ENCODE data around the gene AAGAB.
"Not testable (repeated sequence)": the region's sequence is repeated elsewhere in the genome, so short reads cannot be mapped to it uniquely, and the experiment has no call there.

AAGAB gene

DNA sequence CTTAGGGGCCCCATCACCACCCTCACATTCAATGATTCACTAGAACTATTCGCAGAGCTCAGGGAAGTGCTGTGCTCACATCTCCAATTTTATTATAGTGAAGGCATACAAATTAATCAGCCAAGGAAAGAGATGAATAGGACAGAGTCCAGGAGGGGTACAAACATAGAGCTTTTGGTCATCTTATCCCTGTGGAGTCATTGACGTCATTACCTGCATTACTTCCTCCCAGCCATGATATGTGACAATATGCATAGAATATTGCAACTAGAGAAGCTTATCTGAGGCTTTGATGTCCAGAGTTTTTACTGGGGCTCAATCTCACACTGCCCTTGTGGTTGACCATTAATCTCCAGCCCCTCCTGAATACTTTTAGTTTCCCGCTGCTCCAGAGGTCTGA lies 1.6 kb upstream of the AAGAB start:
- no peak for DNase-seq
- in situ Hi-C loops (cut with MboI; ENCODE audit: low pct_unique_long_range_greater_than_20kb, low sequenced_read_pairs), result no loop called here

DNA sequence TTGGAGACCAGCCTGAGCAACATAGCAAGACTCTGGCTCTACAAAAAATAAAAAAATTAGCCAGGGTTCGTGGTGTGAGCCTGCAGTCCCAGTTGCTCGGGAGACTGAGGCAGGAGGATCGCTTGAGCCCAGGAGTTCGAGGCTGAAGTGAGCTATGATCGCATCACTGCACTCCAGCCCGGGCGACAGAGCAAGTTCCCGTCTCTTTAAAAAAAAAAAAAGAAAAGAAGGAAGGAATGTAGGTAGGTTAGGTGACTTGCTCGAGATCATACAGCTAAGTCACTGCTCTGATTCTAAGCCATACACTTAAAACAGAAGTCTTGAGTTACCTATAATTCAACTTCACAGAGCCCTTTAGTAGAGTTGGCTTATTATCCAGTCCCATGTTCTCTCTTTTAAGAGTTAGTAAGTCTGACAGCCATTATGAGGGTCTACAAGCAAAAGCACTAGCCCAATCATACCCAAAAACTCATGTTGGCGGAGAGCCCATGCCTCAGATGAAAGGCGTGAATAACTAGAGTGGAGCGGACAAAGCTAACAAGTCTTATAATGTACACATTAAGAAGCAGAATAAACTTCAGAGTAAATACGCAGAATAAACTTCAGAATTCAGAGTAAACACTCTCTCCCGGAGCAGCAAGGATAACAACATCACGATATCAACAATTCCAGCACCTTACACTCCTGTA lies 768 bp downstream of the AAGAB start:
- DNase-seq, result peak; percentile 51

DNA sequence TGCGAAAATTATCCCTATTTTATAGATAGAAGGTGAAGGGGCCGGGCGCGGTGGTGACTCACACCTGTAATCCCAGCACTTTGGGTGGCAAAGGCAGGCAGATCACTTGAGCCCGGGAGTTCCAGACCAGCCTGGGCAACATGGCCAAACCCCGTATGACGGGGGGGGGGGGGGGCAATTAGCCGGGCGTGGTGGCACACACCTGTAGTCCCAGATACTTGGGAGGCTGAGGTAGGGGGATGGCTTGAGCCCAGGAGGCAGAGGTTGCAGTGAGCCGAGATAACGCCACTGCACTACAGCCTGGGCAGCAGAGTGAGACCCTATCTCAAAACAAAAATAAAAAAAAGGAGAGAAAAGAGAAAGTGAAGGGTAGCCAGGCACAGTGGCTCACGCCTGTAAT lies 1.4 kb downstream of the AAGAB start:
- in situ Hi-C loops (cut with MboI; ENCODE audit: low pct_unique_long_range_greater_than_20kb, low sequenced_read_pairs), result no loop called here
- no peak for DNase-seq

More for the DNA sequence above, 768 bp downstream of the AAGAB start:
- in situ Hi-C loops (cut with MboI; ENCODE audit: low pct_unique_long_range_greater_than_20kb, low sequenced_read_pairs), result no loop called here

DNA sequence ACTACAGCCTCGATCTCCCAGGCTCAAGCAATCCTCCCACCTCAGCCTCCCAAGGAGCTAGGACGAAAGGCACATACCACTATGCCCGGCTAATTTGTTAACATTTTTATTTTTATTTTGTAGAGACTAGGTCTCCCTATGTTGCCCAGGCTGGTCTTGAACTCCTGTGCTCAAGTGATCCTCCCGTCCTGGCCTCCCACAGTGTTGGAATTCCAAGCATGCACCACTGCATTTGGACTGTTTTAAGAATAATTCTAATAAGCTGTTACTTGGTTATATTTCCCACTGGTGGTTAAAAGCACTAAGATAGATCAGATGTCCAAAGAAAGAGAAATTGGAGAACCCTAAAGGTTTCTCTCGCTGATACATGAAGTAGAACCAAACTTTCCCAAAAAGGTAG lies 3.1 kb downstream of the AAGAB start:
- in situ Hi-C loops (cut with MboI; ENCODE audit: low pct_unique_long_range_greater_than_20kb, low sequenced_read_pairs), result no loop called here
- DNase-seq, result no peak

DNA sequence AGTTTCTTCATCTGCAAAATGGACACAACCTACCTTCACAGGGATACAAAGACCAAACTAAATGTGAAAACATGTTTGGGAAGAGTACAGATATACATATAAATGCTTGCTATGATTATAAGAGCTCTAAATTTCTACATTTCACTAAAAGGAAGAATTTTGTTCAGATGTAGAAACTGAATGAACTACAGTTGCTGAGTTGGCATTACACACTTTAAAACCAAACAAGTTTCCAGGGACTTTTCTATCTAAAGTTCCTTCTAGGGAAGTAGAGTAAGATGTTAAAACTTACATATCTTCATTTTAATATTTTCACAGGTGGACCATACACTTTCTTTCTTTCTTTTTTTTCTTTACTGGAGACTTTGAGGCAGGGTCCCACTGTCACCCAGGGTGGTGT lies 4.6 kb downstream of the AAGAB start:
- in situ Hi-C loops (cut with MboI; ENCODE audit: low pct_unique_long_range_greater_than_20kb, low sequenced_read_pairs), result no loop called here
- no peak for DNase-seq

DNA sequence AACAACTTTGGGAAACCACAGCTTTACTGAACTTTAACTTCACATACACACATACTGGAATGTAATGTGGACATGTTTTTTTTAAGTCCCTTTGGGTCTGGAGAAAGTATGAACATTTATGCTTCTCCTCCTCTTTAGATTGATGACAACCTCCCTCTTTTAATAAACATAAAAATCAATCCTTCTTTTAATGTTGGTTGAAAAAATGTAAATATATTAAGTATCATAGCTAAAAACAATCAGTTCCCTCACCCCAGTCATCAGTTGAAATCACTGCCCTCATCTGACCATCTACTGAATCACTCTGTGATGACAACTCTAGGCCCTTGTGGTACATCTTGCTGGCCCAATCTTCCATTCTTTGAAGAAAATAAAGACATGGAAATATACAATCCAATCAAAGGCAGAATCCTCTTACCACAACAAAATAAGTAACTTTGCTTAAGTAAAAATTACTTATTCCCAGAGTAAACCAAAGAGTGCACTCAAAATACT lies 6.4 kb downstream of the AAGAB start:
- in situ Hi-C loops (cut with MboI; ENCODE audit: low pct_unique_long_range_greater_than_20kb, low sequenced_read_pairs), result no loop called here
- no peak for DNase-seq

DNA sequence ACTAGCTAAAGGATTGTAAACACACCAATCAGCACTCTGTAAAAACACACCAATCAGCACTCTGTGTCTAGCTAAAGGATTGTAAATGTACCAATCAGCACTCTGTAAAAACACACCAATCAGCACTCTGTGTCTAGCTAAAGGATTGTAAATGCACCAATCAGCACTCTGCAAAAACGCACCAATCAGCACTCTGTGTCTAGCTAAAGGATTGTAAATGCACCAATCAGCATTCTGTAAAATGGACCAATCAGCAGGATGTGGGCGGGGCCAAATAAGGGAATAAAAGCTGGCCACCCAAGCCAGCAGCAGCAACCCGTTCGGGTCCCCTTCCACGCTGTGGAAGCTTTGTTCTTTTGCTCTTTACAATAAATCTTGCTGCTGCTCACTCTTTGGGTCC lies 7.9 kb downstream of the AAGAB start:
- DNase-seq; in situ Hi-C loops (cut with MboI; ENCODE audit: low pct_unique_long_range_greater_than_20kb, low sequenced_read_pairs): not testable (repeated sequence)

DNA sequence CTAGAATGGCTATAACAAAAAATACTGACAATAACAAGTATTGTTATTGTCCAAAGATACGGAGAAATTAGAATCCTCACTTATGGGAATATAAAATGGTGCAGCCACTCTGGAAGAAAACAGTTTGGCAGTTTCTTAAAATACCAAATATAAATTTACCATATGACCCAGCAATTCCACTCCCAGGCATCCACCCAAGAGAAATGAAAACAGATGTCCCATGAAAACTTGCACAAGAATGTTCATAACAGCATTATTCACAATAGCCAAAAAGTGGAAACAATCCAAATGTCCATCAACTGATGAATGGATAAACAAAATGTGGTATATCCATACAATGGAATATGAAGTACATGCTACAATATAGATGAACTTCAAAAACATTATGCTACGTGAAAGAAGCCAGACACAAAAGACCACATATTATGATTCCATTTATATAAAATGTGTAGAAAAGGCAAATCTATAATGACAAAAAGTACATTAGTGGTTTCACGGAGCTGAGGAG lies 9.4 kb downstream of the AAGAB start:
- in situ Hi-C loops (cut with MboI; ENCODE audit: low pct_unique_long_range_greater_than_20kb, low sequenced_read_pairs), result no loop called here
- no peak for DNase-seq

DNA sequence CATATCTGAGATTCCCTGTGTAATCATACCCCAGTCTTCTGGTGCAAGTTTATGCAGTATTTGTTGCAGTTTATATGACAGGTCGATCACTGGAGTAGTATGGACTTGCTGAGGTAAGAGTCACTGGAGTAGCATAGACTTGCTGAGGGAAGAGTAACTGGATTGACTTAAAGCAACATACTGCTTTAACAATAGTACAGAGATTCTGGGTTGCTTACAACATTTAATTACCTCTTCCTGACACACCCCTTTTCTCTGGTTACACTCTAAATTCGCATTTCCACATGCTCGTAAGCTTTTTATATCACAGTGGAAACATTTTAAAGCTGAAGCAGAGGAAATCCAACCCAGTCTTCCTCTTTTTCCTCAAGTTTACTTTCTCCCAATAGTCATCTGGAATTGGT lies 11.8 kb downstream of the AAGAB start:
- peak; percentile 71 for DNase-seq
- in situ Hi-C loops (cut with MboI; ENCODE audit: low pct_unique_long_range_greater_than_20kb, low sequenced_read_pairs), result no loop called here

DNA sequence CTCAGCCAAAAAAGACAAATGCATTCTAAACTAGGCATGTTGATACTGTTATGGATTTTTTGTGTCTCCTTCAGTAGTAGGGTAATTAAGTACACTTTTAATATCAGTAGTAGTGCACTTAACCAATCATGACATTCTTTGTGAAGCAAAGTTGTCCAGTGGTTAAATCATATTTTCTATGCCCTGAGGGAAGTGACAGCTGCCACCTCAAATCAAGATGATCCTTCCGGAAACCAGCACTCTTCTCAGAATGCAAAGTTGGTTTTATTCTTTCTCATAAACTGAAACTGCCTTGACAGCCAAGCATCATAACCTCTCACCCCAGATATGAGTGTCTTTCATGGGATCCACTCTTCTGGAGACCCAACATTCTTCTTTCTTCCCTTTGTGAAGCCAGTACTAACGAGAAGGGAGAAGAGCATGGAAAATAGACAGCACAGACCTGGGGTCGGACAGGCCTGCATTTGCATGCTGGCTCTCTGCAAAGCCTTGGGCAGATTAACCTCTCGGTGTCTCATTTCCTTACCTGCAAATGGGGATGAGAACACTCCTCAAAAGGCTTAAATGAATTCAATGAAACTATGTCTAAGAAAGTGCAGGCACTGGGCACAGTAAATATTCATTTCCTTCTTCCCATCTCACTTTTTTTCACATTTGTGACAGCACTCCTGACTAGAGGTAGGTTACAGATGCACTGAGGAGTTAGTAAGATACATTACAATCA lies 13.2 kb downstream of the AAGAB start:
- in situ Hi-C loops (cut with MboI; ENCODE audit: low pct_unique_long_range_greater_than_20kb, low sequenced_read_pairs), result no loop called here
- DNase-seq, result no peak

DNA sequence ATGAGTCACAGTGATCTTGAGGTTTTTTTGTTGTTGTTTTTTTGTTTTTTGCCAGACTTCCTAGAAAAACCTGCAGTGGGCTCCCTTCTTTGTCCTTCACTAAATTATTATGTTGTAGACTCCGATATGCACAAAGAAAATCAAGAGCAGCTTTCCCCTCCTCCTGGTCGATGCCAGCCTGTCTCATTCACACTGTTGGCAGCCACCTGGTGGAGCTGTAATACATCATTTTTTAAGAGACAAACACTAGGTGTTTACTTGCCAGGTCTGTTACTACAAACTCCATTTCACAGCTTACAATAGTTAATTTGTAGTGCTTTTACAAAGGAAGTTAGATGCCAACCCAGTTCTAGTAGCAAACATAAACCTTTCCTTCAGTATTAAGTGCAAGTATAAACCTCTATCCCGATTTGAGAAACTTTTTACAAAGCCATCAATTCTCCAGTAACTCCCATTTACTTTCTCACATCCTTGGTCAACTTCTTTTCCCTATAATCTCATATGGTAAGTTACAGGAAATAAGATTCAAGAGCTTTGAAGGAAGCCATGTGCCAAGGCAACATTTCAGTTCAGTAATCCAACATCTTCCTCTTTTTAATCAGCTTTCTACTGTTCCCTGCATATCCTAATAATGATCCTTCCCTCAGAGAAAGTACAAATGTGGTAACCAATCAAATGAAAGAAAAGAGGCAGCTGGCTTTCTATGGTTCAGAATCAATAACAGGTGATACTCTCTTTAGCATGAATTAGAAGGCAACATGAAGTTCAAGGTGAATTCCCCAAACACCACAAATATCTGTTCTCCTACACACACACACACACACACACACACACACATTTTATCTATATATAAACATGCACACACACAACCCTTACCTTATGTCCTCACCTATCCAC lies 14.0 kb downstream of the AAGAB start:
- peak; percentile 55 for DNase-seq
- in situ Hi-C loops (cut with MboI; ENCODE audit: low pct_unique_long_range_greater_than_20kb, low sequenced_read_pairs), result no loop called here

DNA sequence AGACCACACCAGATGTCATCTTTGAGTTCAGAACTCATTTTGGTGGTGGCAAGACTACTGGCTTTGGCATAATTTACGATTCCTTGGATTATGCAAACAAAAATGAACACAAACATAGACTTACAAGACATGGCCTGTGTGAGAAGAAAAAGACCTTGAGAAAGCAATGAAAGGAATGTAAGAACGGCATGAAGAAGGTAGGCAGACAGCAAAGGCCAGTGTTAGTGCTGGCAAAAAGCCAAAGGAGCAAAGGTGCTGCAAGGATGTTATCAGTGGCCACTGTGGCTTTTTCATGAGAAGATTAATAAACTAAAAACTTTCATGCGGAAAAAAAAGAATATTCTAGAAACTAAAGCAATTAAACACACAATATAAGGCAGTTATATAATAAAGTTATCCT lies 21.9 kb downstream of the AAGAB start:
- in situ Hi-C loops (cut with MboI; ENCODE audit: low pct_unique_long_range_greater_than_20kb, low sequenced_read_pairs), result no loop called here
- DNase-seq, result no peak

DNA sequence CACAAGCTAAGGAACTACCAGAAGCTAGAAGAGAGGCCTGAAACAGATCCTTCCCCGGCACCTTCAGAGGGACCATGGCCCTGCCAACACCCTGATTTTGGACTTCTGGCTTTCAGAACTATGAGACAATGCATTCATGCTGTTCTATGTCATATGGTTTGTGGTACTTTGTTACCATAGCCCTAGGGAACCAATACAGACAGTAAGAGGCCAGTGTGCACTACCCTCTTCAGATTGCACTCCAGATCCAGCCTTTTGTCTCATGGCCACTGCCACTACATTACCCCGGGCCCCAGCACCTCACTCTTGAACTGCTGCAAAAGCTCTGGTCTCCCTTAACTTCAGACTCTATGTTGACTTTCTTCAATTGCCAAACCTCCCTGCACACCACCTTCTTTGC lies 24.0 kb downstream of the AAGAB start:
- DNase-seq, result no peak
- in situ Hi-C loops (cut with MboI; ENCODE audit: low pct_unique_long_range_greater_than_20kb, low sequenced_read_pairs), result no loop called here

DNA sequence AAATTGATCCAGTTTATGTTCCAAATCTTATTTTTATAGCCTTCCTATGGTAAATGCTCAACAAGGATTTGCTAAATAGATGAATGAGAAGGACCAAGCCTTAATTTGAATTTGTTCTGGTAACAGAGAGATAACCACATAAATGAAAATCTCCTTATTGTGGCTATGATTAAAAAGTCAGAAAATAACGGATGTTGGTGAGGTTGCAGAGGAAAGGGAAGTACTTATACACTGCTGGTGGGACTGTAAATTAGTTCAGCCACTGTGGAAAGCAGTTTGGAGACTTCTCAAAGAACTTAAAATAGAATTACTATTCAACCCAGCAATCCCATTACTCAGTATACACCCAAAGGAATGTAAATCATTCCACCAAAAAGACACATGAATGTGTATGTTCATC lies 26.2 kb downstream of the AAGAB start:
- in situ Hi-C loops (cut with MboI; ENCODE audit: low pct_unique_long_range_greater_than_20kb, low sequenced_read_pairs), result no loop called here
- peak; percentile 65 for DNase-seq

DNA sequence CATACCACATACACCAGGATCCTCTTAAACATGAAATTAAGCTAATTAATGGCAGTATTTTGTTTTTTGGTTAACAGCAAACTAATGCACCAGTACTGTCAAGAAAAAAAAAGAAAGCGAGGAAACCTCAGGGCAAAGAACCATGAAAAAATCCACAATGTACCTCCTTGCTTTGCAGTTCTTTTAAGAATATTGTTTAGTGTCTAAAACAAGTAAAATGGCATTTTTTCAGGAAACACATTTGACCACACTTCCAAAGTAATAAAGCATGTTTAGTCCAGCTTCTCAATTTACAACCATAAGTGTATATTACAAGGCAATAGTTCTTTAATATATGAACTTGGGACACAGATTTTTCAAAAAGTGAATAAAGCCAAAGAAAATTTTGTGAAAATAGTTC lies 26.6 kb downstream of the AAGAB start:
- in situ Hi-C loops (cut with MboI; ENCODE audit: low pct_unique_long_range_greater_than_20kb, low sequenced_read_pairs), result no loop called here
- peak; percentile 32 for DNase-seq

DNA sequence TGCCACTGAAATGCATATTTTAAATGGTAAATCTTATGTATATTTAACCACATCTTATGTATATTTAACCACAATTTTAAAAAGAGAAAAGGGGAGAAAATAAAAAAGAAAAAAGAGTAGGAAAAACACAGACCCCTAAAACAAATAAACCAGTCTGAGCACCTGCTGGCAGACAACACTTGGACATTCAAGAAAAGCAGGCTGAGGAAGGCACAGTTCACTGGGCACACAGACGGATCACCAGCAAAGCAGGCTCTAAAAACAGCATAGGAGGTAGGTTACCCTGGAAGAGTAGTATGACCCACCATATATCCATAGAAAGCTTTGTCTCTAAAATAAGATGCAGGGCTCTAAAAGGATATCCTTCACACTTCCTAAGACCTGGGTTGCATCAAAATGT lies 27.0 kb downstream of the AAGAB start:
- DNase-seq, result no peak
- in situ Hi-C loops (cut with MboI; ENCODE audit: low pct_unique_long_range_greater_than_20kb, low sequenced_read_pairs), result no loop called here

DNA sequence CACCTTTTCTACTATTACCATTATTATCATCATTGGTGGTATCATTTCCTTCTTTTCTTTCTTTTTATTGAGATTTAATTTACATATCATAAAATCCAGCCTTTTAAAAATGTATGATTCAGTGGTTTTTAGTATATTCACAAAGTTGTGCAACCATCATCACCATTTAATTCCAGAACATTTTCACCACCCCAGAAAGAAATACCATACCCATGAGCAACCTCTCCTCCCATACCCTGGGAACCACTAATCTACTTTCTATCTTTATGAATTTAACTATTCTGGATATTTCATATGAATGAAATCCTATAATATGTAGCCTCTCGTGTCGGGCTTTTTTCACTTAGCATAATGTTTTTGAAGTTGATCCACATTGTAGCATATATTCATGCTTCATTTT lies 29.1 kb downstream of the AAGAB start:
- in situ Hi-C loops (cut with MboI; ENCODE audit: low pct_unique_long_range_greater_than_20kb, low sequenced_read_pairs), result no loop called here
- no peak for DNase-seq

DNA sequence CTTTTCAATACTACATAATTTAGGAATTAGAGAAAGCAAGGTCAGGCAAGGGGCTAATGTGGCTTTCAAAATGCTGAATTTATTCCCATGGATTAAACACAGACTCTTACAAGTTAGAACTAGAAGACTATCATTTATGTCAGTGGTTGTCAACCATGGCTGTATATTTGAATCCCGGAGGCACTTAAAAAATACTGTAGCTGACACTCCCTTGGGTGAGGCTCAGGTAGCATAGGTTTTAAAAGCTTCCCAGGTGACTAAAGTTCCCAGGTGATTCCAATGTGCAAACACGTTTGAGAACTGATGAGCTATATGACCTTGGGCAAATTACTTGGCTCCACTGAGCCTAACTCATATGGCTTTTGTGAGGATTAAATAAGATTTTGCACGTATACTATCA lies 29.6 kb downstream of the AAGAB start:
- no peak for DNase-seq
- in situ Hi-C loops (cut with MboI; ENCODE audit: low pct_unique_long_range_greater_than_20kb, low sequenced_read_pairs), result no loop called here

DNA sequence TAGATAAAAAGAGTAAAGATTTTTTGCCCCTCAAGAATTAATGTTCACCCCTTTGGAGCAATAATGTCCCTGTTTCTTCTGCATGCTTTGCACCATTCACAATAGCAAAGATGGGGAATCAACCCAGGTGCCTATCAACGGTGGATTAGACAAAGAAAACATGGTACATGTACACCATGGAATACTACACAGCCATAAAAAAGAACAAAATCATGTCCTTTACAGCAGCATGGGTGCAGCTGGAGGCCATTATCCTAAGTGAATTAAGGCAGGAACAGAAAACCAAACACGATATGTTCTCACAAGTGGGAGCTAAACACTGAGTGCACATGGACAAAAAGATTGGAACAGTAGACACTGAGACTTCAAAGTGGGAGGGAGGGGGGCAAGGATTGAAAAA lies 35.2 kb downstream of the AAGAB start:
- no peak for DNase-seq
- in situ Hi-C loops (cut with MboI; ENCODE audit: low pct_unique_long_range_greater_than_20kb, low sequenced_read_pairs), result no loop called here

DNA sequence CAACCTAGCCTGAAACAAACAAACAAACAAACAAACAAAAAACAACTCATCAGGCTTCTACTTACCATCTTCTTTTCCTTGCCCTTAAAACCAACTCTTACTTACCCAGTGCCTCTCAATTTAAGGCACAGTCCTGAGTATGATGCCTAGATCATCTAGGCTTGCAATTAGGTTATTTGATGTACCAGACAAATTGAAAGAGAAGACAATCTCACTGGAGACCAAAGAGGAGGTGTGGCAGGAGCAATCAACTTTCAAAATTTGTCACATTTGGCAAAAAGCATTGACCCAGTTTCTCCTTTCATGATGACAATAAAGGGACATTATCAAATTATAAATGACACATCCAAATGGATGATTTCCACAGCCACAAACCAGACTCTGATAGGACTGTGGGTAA lies 36.0 kb downstream of the AAGAB start:
- in situ Hi-C loops (cut with MboI; ENCODE audit: low pct_unique_long_range_greater_than_20kb, low sequenced_read_pairs), result no loop called here
- DNase-seq, result no peak
